GM12864 (cell line): ENCODE data around the gene PAX4.
A peak's percentile ranks its signal among the peaks of the same experiment; 100 is the strongest.

Experiments used
- DNase-seq: peaks from one replicate; pipeline ENCODE4 v3.0.0-alpha.2; 2011; ENCODE audit warnings: low read depth
- H3K4me3 ChIP-seq: 2 replicates; pipeline ENCODE4 v1.5.1; 2011; ENCODE audit warnings: mild to moderate bottlenecking, low read depth, low read length, control low read depth
- TF ChIP-seq, protein P1 (sequence below): IDR thresholded peaks from 2 replicates; pipeline ENCODE4 v1.5.1; 2011; ENCODE audit warnings: low read depth, mild to moderate bottlenecking, moderate library complexity, low read length, control low read depth, inconsistent platforms; ENCODE audit errors: missing control alignments

The PAX4 gene

DNA sequence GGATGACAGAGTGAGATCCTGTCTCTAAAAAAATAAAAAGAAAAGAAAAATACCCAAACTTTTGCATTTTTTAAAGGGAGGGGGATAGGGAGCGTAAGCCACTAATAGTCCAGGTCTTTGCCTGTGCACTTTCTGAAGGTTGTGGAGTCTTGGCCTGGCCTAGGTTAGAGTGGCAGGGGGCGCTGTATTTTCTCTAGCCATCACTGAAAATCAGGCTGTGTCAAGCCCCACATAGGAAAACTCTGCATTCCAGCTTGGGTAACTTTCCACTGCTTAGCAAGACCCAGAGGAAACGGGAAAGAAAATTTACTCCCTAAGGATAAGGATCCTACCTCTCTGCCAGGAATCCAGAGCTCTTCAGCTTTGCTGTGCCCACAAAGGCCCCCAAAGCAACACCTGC is 10.5 kb upstream of the PAX4 start:
- TF ChIP-seq, protein P1, sequence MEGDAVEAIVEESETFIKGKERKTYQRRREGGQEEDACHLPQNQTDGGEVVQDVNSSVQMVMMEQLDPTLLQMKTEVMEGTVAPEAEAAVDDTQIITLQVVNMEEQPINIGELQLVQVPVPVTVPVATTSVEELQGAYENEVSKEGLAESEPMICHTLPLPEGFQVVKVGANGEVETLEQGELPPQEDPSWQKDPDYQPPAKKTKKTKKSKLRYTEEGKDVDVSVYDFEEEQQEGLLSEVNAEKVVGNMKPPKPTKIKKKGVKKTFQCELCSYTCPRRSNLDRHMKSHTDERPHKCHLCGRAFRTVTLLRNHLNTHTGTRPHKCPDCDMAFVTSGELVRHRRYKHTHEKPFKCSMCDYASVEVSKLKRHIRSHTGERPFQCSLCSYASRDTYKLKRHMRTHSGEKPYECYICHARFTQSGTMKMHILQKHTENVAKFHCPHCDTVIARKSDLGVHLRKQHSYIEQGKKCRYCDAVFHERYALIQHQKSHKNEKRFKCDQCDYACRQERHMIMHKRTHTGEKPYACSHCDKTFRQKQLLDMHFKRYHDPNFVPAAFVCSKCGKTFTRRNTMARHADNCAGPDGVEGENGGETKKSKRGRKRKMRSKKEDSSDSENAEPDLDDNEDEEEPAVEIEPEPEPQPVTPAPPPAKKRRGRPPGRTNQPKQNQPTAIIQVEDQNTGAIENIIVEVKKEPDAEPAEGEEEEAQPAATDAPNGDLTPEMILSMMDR, result peak; percentile 24
- H3K4me3 ChIP-seq, result no peak overlapping the region
- DNase-seq, result no peak

DNA sequence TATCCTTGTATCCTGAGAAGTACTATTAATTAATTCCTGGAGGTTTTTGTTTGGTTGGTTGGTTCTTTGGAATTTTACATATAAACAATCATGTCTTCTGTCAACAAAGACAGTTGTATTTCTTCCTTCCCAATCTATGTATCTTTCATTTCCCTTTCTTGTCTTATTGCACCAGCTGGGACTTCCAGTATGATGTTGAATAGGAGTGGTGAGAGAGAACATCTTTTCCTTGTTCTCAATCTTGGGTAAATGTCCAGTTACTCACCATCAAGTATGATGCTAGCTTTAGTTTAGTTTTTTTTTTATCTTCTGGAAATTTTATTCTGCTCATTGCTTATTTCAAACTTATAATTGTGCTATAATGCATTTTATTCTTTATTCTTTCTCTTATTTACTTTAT is 7.4 kb upstream of the PAX4 start:
- no peak for DNase-seq
- no peak overlapping the region for H3K4me3 ChIP-seq
- TF ChIP-seq, protein P1, result no peak

DNA sequence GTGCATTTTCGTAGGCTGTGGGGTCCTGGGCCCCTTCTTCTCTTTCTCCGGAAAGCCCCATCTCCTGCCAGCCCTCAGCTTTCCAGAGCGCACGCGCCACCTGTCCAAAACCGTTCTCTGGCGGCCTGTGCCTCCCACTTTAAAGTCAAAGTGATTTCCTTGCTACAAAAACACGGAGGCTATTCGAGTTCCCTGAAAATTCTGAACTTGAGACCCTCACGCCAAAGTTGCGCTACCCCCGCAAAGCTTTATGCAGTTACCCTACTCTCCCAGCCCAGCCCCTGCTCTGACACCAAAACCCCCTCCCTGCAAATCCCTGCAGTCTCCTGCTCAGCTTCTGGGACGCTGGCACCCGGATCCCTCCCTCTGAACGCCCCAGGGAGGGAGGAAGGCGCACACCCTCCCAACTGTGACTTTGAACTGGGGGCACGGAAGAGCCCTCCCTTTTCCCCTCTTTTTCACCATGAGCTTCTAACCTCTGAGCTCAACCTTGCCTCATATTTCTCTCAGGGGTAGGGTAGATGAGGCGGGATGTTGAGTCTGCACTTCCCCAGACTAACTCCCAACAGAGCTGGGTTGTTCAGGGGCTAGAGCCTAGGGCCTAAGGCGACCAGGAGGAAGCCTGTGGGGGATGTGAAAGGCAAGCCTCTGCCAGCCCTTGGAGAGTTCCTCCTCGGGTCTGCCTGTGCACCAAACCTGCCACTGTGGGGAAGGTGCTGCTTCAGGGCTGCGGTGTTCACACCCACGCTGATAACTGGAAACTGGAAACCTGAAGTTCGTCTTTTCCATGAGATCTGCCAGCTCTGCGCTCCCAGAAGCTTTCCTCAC is 2.7 kb upstream of the PAX4 start:
- DNase-seq, result no peak
- H3K4me3 ChIP-seq, result no peak overlapping the region
- TF ChIP-seq, protein P1, result no peak

DNA sequence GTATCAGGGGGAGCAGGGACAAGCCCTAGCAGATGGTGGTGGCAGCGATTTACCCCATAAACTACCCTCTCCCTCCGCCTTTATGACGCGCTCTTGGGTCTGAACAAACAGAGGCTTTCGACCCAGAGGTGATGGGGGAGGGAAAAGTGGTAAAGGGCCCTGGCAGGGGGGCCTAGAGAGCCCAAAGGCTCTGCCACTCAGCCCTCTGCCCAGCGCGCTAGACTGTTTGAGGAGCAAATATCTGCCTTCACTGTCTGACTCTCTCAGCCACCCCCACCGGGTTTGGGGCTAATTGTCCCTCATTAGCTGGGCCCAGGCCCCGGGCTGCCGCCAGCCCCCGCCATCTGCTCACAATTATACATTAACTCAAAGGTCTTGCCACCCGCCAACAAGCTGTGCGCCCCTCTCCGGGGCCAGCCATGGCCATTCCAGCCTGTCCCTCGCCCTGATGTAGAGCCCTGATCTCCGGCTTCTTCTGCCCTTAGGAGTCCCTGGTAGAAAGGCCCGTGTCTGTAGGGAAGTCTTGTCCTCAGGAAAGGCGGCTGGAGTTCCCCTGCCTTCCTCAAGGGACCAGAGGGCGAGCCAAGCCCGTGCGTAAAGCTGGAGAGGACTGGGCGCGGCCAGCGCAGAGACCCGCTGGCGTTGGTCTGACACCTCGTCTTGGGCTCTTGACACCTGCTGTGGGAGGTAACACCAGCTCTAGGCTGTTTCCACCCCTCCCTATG is 1.9 kb upstream of the PAX4 start:
- TF ChIP-seq, protein P1, result no peak
- no peak for DNase-seq
- H3K4me3 ChIP-seq, result no peak overlapping the region

DNA sequence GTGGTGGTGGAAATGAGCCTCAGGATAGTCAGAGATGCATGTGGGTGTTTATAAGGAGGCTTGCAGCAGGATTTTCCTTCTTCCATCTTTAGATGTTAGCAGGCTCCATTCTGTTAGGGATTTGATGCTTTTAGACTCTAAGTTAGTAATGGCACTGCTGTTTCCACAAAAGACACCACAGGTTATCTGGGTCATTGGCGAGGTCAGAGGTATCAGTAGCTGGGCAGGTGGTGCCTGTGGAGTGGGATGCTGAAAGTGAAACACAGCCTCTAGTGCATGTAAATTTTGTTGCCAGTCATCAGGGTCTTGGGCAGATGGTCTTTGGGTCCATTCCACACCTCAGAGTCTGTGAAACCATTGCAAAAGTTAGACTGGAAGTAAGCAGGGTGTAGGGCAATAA is 833 bp upstream of the PAX4 start:
- H3K4me3 ChIP-seq, result no peak overlapping the region
- no peak for DNase-seq
- TF ChIP-seq, protein P1, result no peak

DNA sequence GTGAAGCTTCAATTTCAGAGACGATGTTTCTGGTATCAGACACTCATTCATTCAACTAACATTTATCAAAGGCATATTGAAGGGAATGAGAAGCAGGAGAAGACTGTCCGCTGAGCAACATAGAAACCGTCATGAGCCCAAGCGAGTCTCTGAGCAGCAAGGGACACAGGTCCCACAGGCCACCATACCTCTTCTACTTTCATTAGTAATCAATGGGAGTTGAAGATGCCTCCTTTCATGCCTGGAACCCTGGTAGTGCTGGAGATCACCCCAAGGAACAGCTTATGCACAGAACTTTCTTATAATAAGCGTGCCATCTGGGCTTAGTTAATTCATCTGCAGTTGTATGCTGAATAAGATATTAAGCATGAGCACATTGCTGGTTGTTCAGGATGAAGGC is 1.2 kb downstream of the PAX4 start:
- TF ChIP-seq, protein P1, result no peak
- no peak overlapping the region for H3K4me3 ChIP-seq
- DNase-seq, result no peak

DNA sequence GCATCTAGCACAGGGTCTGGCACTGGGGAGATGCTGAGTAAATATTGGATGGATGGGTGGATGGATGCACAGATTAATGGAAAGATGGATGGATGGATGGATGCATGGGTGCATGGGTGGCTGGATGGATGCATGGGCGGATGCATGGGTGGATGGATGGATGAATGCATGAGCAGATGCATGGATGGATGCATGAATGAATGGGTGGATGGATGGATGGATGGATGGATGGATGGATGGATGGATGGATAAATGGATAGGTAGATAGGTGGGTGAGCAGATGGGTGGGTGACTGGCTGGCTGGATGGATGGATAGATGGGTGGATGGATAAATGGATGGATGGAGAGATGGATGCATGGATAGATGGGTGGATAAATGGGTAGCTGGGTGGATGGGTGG is 5.7 kb downstream of the PAX4 start:
- H3K4me3 ChIP-seq, result no peak overlapping the region
- DNase-seq, result no peak
- TF ChIP-seq, protein P1, result no peak
